Stimulated activated naive B cell treated with anti-CD40 and anti-IgM and Interleukin-4, amounts not matched to agents 10 μg/mL and 1 μg/mL and 100 μg/mL, for 72 hours (primary cell): ENCODE measurements around the gene GNG13.

Experiments used
- ATAC-seq, 2 donors: fragments of 150-1000 bp; cut with Tn5 transposase; replicated peaks; 2 replicates each; pipeline ENCODE4 v1.10.0; 2021; ENCODE audit warnings: moderate library complexity in 1 of 2
- DNase-seq: peaks from one replicate; pipeline ENCODE4 v3.0.0; 2021
- H3K27ac Mint-ChIP-seq: one replicate; pipeline ENCODE4 v1.8.0; 2022; ENCODE audit warnings: mild to moderate bottlenecking, mixed read lengths
- H3K27me3 Mint-ChIP-seq, 2 donors: one replicate each; pipeline ENCODE4 v1.8.0; 2022; ENCODE audit warnings: mixed read lengths in 2 of 2
- H3K36me3 Mint-ChIP-seq, 2 donors: one replicate each; pipeline ENCODE4 v1.8.0; 2022; ENCODE audit warnings: mixed read lengths in 2 of 2, mild to moderate bottlenecking in 1 of 2
- H3K4me1 Mint-ChIP-seq, 2 donors: one replicate each; pipeline ENCODE4 v1.8.0; 2022; ENCODE audit warnings: mixed read lengths in 2 of 2, mild to moderate bottlenecking in 1 of 2
- H3K4me3 Mint-ChIP-seq, 2 donors: one replicate each; pipeline ENCODE4 v1.8.0; 2022; ENCODE audit warnings: mild to moderate bottlenecking in 2 of 2, mixed read lengths in 2 of 2, moderate library complexity in 1 of 2
- H3K9me3 Mint-ChIP-seq, 2 donors: one replicate each; pipeline ENCODE4 v1.8.0; 2022; ENCODE audit warnings: mixed read lengths in 2 of 2, mild to moderate bottlenecking in 1 of 2

Gene GNG13

DNA sequence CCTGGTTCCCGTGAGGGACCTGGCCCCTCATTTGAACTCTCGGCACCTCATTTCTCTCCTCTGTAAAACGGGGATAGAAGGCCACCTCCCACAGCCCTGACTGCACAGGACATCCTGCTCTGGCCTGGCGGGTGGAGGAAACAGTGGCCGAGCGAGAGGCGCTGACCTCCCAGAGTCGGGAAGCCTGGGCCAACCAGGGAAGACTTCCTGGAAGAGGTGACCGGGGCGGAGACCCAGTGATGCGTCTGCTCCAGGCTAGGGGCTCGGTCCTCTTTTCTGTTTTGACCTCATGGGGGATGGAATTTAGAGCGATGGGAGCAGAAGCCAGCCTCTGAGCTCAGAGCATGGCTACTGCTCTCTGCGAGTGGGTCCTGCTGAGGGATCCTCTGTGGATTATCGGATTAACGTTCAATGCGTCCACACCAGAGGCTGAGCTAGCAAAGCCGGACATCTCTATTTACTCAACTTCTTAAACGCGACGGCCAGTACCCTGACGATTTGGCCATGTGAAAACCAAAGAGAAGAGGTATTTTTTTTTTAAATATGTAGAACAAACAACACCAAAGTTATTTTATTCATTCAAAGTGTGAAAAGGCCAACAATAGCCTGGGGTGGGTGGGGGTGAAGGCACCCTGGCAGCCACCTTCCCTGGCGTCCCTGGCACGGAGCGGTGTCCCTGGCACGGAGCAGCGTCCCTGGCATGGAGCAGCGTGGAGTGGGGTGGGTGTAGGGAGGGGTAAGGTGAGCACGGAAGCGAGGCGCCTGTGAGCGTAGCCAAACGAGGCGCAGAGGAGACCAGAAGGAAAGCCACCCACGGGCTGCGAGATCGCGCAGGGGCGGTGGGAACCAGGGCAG, 49.2 kb downstream of the GNG13 start:
- Mint-ChIP-seq H3K4me1 (peaks cover 3 to 4% of the 10 kb centered on the region in 2 donors), H3K9me3 (no peaks in the 10 kb centered on the region), H3K27me3 (peaks cover 1 to 19% of the 10 kb centered on the region in 2 donors), H3K4me3 (no peak overlapping the region), H3K27ac (peak overlapping the region; percentile 53), H3K36me3 (no peaks in the 10 kb centered on the region)
- no peak for ATAC-seq
- DNase-seq = no peak

DNA sequence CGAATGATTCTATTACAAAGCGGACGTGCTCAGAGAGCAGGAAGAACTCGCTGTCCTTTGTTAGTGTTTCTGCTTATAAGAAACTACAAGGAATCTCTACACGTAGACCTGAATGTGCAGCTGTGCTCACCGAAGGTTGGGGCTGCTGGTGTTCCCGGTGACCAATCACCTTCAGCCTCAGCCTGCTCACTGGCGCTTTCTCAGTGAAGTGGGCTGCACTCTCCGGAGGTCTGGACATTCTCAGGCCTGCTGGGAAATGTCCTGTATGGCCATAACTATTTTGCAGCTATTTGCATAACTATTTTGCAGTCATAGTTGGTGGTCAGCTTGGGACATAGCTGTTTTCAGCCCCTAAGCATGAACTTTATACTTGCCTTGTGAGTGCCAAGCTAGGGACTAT, 50.0 kb downstream of the GNG13 start:
- H3K4me1 Mint-ChIP-seq = peaks cover 2 to 4% of the 10 kb centered on the region in 2 donors
- no peak overlapping the region for H3K27ac Mint-ChIP-seq
- H3K36me3 Mint-ChIP-seq = no peaks in the 10 kb centered on the region
- ATAC-seq = no peak
- H3K27me3 Mint-ChIP-seq = peaks cover 0 to 23% of the 10 kb centered on the region in 2 donors
- H3K9me3 Mint-ChIP-seq = no peaks in the 10 kb centered on the region
- no peak for DNase-seq
- H3K4me3 Mint-ChIP-seq = no peak overlapping the region

DNA sequence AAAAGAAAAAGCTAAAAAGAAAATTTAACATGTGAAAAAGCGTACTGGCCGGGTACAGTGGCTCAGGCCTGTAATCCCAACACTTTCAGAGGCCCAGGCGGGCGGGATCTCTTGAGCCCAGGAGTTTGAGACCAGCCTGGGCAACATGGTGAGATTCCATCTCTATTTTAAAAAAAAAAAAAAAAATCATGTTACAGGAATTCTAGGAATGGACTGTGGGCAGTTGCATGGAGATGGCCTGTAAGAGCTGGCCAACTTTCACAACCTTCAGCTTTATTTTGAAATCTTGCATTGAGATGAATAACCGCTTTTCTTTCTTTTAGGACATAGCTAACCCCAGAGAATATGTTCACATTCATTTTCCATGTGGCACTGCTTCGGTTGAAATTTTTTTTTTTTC, 51.5 kb downstream of the GNG13 start:
- DNase-seq = no peak
- no peaks in the 10 kb centered on the region for H3K9me3 Mint-ChIP-seq
- ATAC-seq = no peak

More for the DNA sequence above, 51.5 kb downstream of the GNG13 start:
- H3K36me3 Mint-ChIP-seq = no peaks in the 10 kb centered on the region
- H3K4me1 Mint-ChIP-seq = no peaks in the 10 kb centered on the region
- H3K27me3 Mint-ChIP-seq = peaks cover 0 to 23% of the 10 kb centered on the region in 2 donors
- H3K4me3 Mint-ChIP-seq = no peak overlapping the region
- no peak overlapping the region for H3K27ac Mint-ChIP-seq
